IgD-negative memory B cell (primary cell): ENCODE data around the gene GLB1L. TPM values are rescaled to one million over a fixed set of nuclear protein-coding genes. Genes with fewer than 3 reads are reported as not detected.

Experiments
- H3K27ac Mint-ChIP-seq, 3 donors: one replicate each; pipeline ENCODE4 v1.8.0; 2020 to 2022; ENCODE audit warnings: mild to moderate bottlenecking in 3 of 3, mixed read lengths in 3 of 3, moderate library complexity in 1 of 3
- H3K27me3 Mint-ChIP-seq: one replicate; pipeline ENCODE4 v1.8.0; 2021; ENCODE audit warnings: mixed read lengths
- H3K36me3 Mint-ChIP-seq: one replicate; pipeline ENCODE4 v1.8.0; 2020; ENCODE audit warnings: mild to moderate bottlenecking, mixed read lengths
- H3K4me1 Mint-ChIP-seq, 3 donors: one replicate each; pipeline ENCODE4 v1.8.0; 2020 to 2022; ENCODE audit warnings: mixed read lengths in 3 of 3, mild to moderate bottlenecking in 1 of 3
- H3K4me3 Mint-ChIP-seq, 4 donors: one replicate each; pipeline ENCODE4 v1.8.0; 2020 to 2022; ENCODE audit warnings: mild to moderate bottlenecking in 4 of 4, mixed read lengths in 4 of 4, moderate library complexity in 3 of 4
- H3K9me3 Mint-ChIP-seq, 3 donors: one replicate each; pipeline ENCODE4 v1.8.0; 2020 to 2021; ENCODE audit warnings: mixed read lengths in 3 of 3, mild to moderate bottlenecking in 1 of 3
- polyA plus RNA-seq: library from polyadenylated mRNA; unstranded; fragments of 300-500 nt; fragmentation: Illumina TruSeq; gene quantifications from one replicate; pipeline ENCODE4 v1.2.3, GENCODE V29; 2021

The GLB1L gene
- polyA plus RNA-seq, 1 donor from 2014 or later, result not detected

- H3K36me3 Mint-ChIP-seq, result no peaks in the 10 kb centered on the region
- no peaks in the 10 kb centered on the region for H3K27me3 Mint-ChIP-seq
- peak overlapping the region in 1 of 3 donors; percentile 76 for H3K27ac Mint-ChIP-seq
- H3K9me3 Mint-ChIP-seq, result no peaks in the 10 kb centered on the region
- H3K4me3 Mint-ChIP-seq, result peak overlapping the region in 1 of 4 donors; percentile 24
- H3K4me1 Mint-ChIP-seq, result peaks cover 10 to 22% (median 19%) of the 10 kb centered on the region in 3 donors
Observed at GRCh38 chr2:219214141-219214540, 31.1 kb downstream of the GLB1L start.

- peak overlapping the region in 2 of 3 donors; percentile 11 to 76 for H3K27ac Mint-ChIP-seq
- peak overlapping the region in 1 of 4 donors; percentile 20 for H3K4me3 Mint-ChIP-seq
- peaks cover 7 to 20% (median 17%) of the 10 kb centered on the region in 3 donors for H3K4me1 Mint-ChIP-seq
- H3K9me3 Mint-ChIP-seq, result no peaks in the 10 kb centered on the region
- H3K27me3 Mint-ChIP-seq, result no peaks in the 10 kb centered on the region
- no peaks in the 10 kb centered on the region for H3K36me3 Mint-ChIP-seq
Observed at GRCh38 chr2:219213486-219214071, 31.7 kb downstream of the GLB1L start.

- peak overlapping the region in 2 of 3 donors; percentile 11 to 75 for H3K27ac Mint-ChIP-seq
Observed at GRCh38 chr2:219213026-219213415, 32.2 kb downstream of the GLB1L start.

GRCh38 chr2:219210886-219211362 is 34.3 kb downstream of the GLB1L start:
- Mint-ChIP-seq H3K4me1 (peaks cover 10 to 15% (median 11%) of the 10 kb centered on the region in 3 donors), H3K4me3 (peak overlapping the region in 1 of 4 donors; percentile 83), H3K27me3 (no peaks in the 10 kb centered on the region)

More at GRCh38 chr2:219213026-219213415, 32.2 kb downstream of the GLB1L start:
- Mint-ChIP-seq H3K36me3 (no peaks in the 10 kb centered on the region), H3K9me3 (no peaks in the 10 kb centered on the region), H3K4me1 (peaks cover 6 to 19% (median 17%) of the 10 kb centered on the region in 3 donors), H3K4me3 (peak overlapping the region in 1 of 4 donors; percentile 20), H3K27me3 (no peaks in the 10 kb centered on the region)

GRCh38 chr2:219210196-219210885 is 34.9 kb downstream of the GLB1L start:
- no peaks in the 10 kb centered on the region for H3K27me3 Mint-ChIP-seq
- no peaks in the 10 kb centered on the region for H3K9me3 Mint-ChIP-seq
- peaks cover 11 to 15% (median 11%) of the 10 kb centered on the region in 3 donors for H3K4me1 Mint-ChIP-seq

More at GRCh38 chr2:219210886-219211362, 34.3 kb downstream of the GLB1L start:
- Mint-ChIP-seq H3K27ac (peak overlapping the region in 2 of 3 donors; percentile 92 to 96), H3K9me3 (no peaks in the 10 kb centered on the region), H3K36me3 (no peaks in the 10 kb centered on the region)

GRCh38 chr2:219209236-219210195 is 35.7 kb downstream of the GLB1L start:
- Mint-ChIP-seq H3K27me3 (no peaks in the 10 kb centered on the region), H3K36me3 (no peaks in the 10 kb centered on the region), H3K27ac (peak overlapping the region in 2 of 3 donors; percentile 76 to 96), H3K9me3 (no peaks in the 10 kb centered on the region), H3K4me1 (peaks cover 11 to 15% (median 11%) of the 10 kb centered on the region in 3 donors), H3K4me3 (peak overlapping the region in 1 of 4 donors; percentile 83)

More at GRCh38 chr2:219210196-219210885, 34.9 kb downstream of the GLB1L start:
- H3K27ac Mint-ChIP-seq, result peak overlapping the region in 2 of 3 donors; percentile 80 to 96
- peak overlapping the region in 1 of 4 donors; percentile 83 for H3K4me3 Mint-ChIP-seq
- H3K36me3 Mint-ChIP-seq, result no peaks in the 10 kb centered on the region

- H3K9me3 Mint-ChIP-seq, result no peaks in the 10 kb centered on the region
- peaks cover 11 to 15% (median 11%) of the 10 kb centered on the region in 3 donors for H3K4me1 Mint-ChIP-seq
- H3K27me3 Mint-ChIP-seq, result no peaks in the 10 kb centered on the region
Observed at GRCh38 chr2:219207884-219208740, 37.1 kb downstream of the GLB1L start.

GRCh38 chr2:219207134-219207883 is 37.9 kb downstream of the GLB1L start:
- H3K9me3 Mint-ChIP-seq, result no peaks in the 10 kb centered on the region
- no peaks in the 10 kb centered on the region for H3K36me3 Mint-ChIP-seq
- peaks cover 11 to 15% (median 11%) of the 10 kb centered on the region in 3 donors for H3K4me1 Mint-ChIP-seq
- peak overlapping the region in 2 of 3 donors; percentile 76 to 89 for H3K27ac Mint-ChIP-seq
- H3K4me3 Mint-ChIP-seq, result peak overlapping the region; percentile 83 to 96 (median 94)
- H3K27me3 Mint-ChIP-seq, result no peaks in the 10 kb centered on the region

More at GRCh38 chr2:219207884-219208740, 37.1 kb downstream of the GLB1L start:
- peak overlapping the region; percentile 39 to 76 (median 67) for H3K27ac Mint-ChIP-seq
- no peaks in the 10 kb centered on the region for H3K36me3 Mint-ChIP-seq
- peak overlapping the region; percentile 63 to 95 (median 82) for H3K4me3 Mint-ChIP-seq

GRCh38 chr2:219206328-219207133 is 38.7 kb downstream of the GLB1L start, which contains the start of gene ZFAND2B:
TSS of gene ZFAND2B (plus strand) at chr2:219206782. CDS start at chr2:219206988, 206 bp downstream.
- H3K4me3 Mint-ChIP-seq, result peak within 1 kb of the TSS; percentile 83 to 96 (median 94)
- H3K27ac Mint-ChIP-seq, result peak within 1 kb of the TSS; percentile 76 to 98 (median 95)
- no peaks in the 10 kb centered on the region for H3K9me3 Mint-ChIP-seq
- H3K4me1 Mint-ChIP-seq, result peaks cover 7 to 15% (median 11%) of the 10 kb centered on the region in 3 donors
- H3K36me3 Mint-ChIP-seq, result no peaks in the 10 kb centered on the region
- H3K27me3 Mint-ChIP-seq, result no peaks in the 10 kb centered on the region

- no peaks in the 10 kb centered on the region for H3K27me3 Mint-ChIP-seq
Observed at GRCh38 chr2:219205981-219206327, 39.3 kb downstream of the GLB1L start.

GRCh38 chr2:219205165-219205538 is 40.1 kb downstream of the GLB1L start:
- H3K36me3 Mint-ChIP-seq, result no peaks in the 10 kb centered on the region
- peak overlapping the region in 2 of 4 donors; percentile 60 to 83 for H3K4me3 Mint-ChIP-seq
- peak overlapping the region in 1 of 3 donors; percentile 27 for H3K27ac Mint-ChIP-seq
- H3K27me3 Mint-ChIP-seq, result no peaks in the 10 kb centered on the region
- H3K9me3 Mint-ChIP-seq, result no peaks in the 10 kb centered on the region
- peaks cover 1 to 11% (median 10%) of the 10 kb centered on the region in 3 donors for H3K4me1 Mint-ChIP-seq

More at GRCh38 chr2:219205981-219206327, 39.3 kb downstream of the GLB1L start:
- Mint-ChIP-seq H3K9me3 (no peaks in the 10 kb centered on the region), H3K4me1 (peaks cover 1 to 11% (median 11%) of the 10 kb centered on the region in 3 donors), H3K27ac (peak overlapping the region; percentile 76 to 98 (median 95)), H3K36me3 (no peaks in the 10 kb centered on the region), H3K4me3 (peak overlapping the region; percentile 83 to 96 (median 94))

- H3K9me3 Mint-ChIP-seq, result no peaks in the 10 kb centered on the region
- peak overlapping the region in 2 of 4 donors; percentile 60 to 83 for H3K4me3 Mint-ChIP-seq
- no peaks in the 10 kb centered on the region for H3K36me3 Mint-ChIP-seq
- no peaks in the 10 kb centered on the region for H3K27me3 Mint-ChIP-seq
- peaks cover 1 to 11% (median 10%) of the 10 kb centered on the region in 3 donors for H3K4me1 Mint-ChIP-seq
- peak overlapping the region in 1 of 3 donors; percentile 27 for H3K27ac Mint-ChIP-seq
Observed at GRCh38 chr2:219204425-219205164, 40.6 kb downstream of the GLB1L start.
